GM21447 (cell line): ENCODE results near the gene CAMSAP2.

Source experiments
- ATAC-seq: cut with Tn5 transposase; IDR thresholded peaks from one replicate; pipeline ENCODE4 v1.9.1; 2021; ENCODE audit not compliant: unreplicated experiment

The CAMSAP2 gene

GRCh38 chr1:200837931-200838571 is 99.4 kb downstream of the CAMSAP2 start:
- ATAC-seq = no peak

- ATAC-seq = no peak
These were observed 100.2 kb downstream of the CAMSAP2 start for GRCh38 chr1:200838676-200839445.

GRCh38 chr1:200845360-200845759 is 106.7 kb downstream of the CAMSAP2 start:
- no peak for ATAC-seq

DNA sequence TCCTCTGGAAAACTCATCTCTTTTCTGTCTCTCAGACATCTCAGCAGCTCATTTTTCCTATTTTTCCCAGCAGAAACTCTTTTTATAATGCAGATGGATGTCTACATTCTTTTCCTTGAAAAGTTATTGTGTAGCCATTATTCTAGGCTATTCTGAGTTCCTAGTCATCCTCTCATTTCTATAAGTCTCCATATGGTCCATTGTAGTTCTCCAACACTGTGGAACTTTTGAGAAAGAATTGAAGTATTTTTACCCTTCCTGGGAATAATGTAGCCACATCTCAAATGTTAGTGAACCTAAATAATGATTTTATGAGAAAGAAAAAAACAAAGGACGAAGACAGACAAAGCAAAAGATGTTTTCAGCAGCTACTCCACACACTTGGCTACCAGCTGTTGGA is 107.7 kb downstream of the CAMSAP2 start:
- no peak for ATAC-seq

DNA sequence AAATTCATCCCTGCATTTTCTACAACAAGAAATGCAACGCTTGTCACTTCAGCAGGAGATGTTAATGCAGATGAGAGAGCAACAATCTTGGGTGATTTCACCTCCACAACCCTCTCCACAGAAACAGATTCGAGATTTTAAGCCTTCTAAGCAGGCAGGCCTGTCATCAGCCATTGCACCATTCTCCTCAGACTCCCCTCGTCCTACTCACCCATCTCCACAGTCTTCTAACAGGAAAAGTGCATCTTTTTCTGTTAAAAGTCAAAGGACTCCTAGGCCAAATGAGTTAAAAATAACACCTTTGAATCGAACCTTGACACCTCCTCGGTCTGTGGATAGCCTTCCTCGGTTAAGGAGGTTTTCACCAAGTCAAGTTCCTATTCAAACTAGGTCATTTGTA is 110.7 kb downstream of the CAMSAP2 start:
- ATAC-seq = no peak

GRCh38 chr1:200850554-200850953 is 111.9 kb downstream of the CAMSAP2 start:
- ATAC-seq = no peak

DNA sequence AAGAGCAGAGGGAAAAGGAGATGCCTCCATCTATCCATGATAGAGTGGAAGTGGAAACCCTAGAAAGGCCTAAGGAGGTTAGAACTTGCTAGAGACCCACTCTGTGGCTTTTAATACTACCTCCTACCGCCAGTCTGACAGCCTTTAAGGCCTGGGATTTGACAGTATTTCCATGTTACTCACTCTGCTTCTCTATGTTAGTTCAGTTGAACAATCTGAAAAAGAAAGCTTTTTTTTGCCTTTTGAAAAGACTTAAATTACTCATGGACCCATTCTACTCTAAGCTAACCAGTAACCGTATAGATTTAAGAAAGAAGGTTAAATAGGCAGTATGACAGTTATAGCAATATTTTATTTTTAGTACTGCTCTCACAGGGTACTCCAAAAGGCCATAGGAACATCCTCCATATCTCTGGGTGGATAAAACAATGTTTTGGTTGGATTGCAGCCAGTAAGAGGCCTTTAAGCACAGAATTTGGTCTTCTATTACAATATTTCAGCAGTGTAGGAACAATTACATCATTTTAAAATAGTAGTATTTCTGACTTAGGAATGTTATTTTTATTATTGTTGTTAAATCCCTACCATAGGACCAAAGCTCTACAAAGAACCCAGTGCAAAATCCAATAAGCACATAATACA is 118.1 kb downstream of the CAMSAP2 start:
- no peak for ATAC-seq

- no peak for ATAC-seq
These were observed 119.1 kb downstream of the CAMSAP2 start for GRCh38 chr1:200857804-200858203.

- no peak for ATAC-seq
These were observed 123.4 kb downstream of the CAMSAP2 start for GRCh38 chr1:200861937-200862647.

GRCh38 chr1:200862713-200863415 is 124.2 kb downstream of the CAMSAP2 start:
- ATAC-seq = no peak

- ATAC-seq = no peak
These were observed 127.4 kb downstream of the CAMSAP2 start for GRCh38 chr1:200866116-200866515.

GRCh38 chr1:200866521-200866920 is 127.8 kb downstream of the CAMSAP2 start:
- peak; percentile 88 for ATAC-seq

DNA sequence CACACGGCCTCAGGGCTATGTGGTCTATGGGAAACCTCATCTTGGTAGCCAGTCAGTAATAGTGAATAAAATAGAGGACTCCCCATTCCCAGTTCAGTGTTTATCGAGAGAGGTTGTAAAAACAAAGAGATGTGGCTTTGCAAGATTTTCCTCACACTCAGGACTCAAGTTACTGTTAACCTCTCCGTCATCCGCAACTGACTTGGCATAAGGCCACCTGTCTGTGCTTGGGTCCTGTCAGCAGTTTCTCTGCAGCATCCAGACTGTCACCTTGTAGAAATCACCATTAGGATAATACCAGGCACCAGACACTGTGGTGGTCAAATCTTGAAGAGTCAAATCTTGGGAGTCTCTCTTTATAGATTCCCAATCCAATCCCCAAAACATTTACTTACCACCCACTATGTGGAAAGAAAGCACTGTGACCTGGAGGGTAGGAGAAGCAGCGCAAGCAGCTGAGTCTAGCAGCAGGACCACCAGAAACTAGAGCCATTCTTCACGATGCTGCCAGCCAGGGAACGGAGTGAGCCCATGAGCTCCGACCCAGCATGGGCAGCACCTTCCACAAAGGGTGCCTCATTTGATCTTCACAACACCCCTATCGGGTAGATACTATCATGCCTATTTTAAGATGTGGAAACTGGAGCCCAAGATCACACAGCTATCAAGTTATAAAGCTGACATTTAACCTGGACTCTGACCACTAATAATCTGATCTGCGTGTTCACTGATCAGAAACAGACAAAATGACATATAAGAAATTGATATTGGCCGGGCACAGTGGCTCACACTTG is 128.5 kb downstream of the CAMSAP2 start:
- ATAC-seq = no peak

DNA sequence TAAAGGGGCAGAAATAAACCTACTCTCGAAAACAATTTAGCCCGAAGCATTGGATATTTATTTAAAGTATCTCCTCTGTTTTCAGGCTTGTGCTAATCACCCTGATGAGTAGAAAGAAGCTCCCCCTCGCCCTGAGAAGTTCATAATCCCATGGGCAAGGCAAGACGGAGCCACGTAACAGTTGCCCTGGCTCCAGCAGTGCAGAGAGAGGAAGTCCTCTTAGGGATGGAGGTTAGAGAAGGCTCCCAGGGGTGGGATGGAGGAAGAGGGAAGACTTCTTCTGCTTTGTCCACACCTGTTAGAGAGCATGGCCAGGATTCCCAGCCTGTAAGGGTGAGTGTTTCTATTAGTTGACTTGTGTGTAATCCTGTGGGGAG is 130.7 kb downstream of the CAMSAP2 start:
- ATAC-seq = no peak

DNA sequence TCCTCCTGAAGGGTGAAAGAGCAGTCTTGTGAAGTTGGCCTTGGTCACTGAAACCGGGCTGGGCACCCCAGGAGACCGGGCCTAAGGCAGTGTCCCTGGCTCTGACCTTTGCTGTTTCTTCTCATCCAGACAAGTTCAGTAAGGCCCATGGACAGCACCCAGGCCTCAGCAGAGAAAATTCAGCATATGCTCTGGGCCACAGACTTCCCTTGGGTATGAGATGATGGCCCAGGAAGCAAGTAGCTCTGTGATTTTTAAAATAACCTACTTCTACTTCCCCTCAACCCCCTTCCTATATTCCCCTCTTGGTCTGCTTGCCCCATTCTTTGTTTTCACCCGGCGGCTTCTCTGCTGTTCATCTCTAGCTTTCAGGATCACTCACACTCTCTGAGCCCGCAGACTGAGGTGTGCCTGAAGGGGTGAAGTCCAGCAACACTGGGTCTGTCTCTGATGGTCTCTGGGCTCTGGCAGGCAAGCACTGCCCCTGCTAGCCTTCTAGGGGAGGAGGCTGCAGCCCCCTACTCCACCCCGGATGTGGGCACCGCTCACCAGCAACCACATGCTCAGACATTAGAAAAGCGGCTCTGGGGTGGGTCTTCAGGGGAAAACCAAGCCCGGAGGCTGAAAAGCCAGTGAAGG is 131.2 kb downstream of the CAMSAP2 start:
- ATAC-seq = peak; percentile 46

GRCh38 chr1:200872446-200873115 is 133.9 kb downstream of the CAMSAP2 start, which contains the start of gene GPR25:
GPR25 (plus strand) TSS chr1:200872981; CDS start chr1:200873038, 57 bp downstream.
- ATAC-seq = no peak

GRCh38 chr1:200873116-200873670 is 134.5 kb downstream of the CAMSAP2 start:
- ATAC-seq = no peak

- ATAC-seq = no peak
These were observed 135.1 kb downstream of the CAMSAP2 start for GRCh38 chr1:200873671-200874397.
